Activated CD4-positive, alpha-beta memory T cell treated with anti-CD3 and anti-CD28 coated beads, Interleukin-2, amount 10 ng/mL, durations not matched to agents 7 days and 5 days (primary cell): ENCODE measurements around the gene LENG9. TPM values are rescaled to one million over a fixed set of nuclear protein-coding genes. Genes with fewer than 3 reads are reported as not detected.
"Not testable (repeated sequence)": the region's sequence is repeated elsewhere in the genome, so short reads cannot be mapped to it uniquely, and the experiment has no call there.

Source experiments
- CTCF ChIA-PET: fragments of 350-600 bp; sonication (Branson Sonifier 250); formaldehyde crosslinking; loops from one replicate; lab custom pipeline; 2021; ENCODE audit warnings: antibody characterized with exemption, inconsistent platforms; lab: Charles Lee
- POLR2A ChIA-PET: fragments of 350-600 bp; sonication (Branson Sonifier 250); formaldehyde crosslinking; loops from one replicate; lab custom pipeline; 2021; ENCODE audit warnings: antibody characterized with exemption; lab: Charles Lee
- DNase-seq: peaks from one replicate; pipeline ENCODE4 v3.0.0-alpha.2; 2020
- H3K27ac Mint-ChIP-seq: one replicate; pipeline ENCODE4 v1.8.0; 2021; ENCODE audit warnings: mild to moderate bottlenecking, mixed read lengths
- H3K27me3 Mint-ChIP-seq: one replicate; pipeline ENCODE4 v1.8.0; 2021; ENCODE audit warnings: mixed read lengths
- H3K36me3 Mint-ChIP-seq: one replicate; pipeline ENCODE4 v1.8.0; 2021; ENCODE audit warnings: low read depth, mixed read lengths
- H3K4me1 Mint-ChIP-seq: one replicate; pipeline ENCODE4 v1.8.0; 2021; ENCODE audit warnings: mixed read lengths
- H3K4me3 Mint-ChIP-seq: one replicate; pipeline ENCODE4 v1.8.0; 2021; ENCODE audit warnings: mild to moderate bottlenecking, mixed read lengths
- H3K9me3 Mint-ChIP-seq: one replicate; pipeline ENCODE4 v1.8.0; 2021; ENCODE audit warnings: mixed read lengths
- total RNA-seq, 2 experiments: library from RNA; stranded (reverse); gene quantifications; one replicate each; pipeline ENCODE4 v1.2.3, GENCODE V29; 2021

Gene LENG9
- total RNA-seq, 2 experiments from 2014 or later, result 8.5 to 8.7 TPM

DNA sequence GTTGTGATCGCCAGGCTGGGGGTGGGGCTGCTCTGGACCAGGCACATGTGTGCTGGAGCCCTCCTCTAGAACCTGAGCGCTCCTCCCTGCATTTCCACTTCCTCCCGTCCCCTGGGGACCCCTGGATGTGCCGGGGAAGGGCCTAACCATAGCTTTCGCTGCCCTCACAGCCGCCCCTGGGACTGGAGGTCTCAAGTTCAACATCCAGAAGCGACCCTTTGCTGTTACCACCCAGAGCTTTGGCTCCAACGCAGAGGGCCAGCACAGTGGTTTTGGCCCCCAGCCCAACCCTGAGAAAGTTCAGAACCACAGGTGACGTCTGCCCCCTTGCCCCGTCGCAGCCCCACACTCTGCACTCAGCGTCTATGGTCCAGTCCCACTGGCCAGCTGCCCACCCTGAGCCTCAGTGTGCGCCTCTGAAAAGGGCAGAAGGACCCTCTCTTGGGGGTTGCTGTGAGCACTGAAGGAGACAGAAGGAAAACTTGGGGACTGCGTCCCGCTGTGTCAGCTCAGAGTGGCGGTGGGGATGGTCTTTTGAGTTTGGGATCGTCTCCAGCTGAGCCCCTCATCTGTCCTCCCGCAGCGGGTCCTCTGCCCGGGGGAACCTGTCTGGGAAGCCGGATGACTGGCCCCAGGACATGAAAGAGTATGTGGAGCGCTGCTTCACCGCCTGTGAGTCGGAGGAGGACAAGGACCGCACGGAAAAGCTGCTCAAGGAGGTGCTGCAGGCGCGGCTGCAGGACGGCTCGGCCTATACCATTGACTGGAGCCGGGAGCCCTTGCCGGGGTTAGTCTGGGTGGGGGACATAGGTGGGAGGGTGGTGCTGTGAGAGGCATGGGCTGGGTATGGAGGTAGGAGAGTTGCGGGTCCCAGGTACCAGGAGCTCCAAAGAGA is 8.6 kb downstream of the LENG9 start:
- Mint-ChIP-seq H3K27ac (no peak overlapping the region), H3K4me3 (no peak overlapping the region), H3K36me3 (peaks cover 87% of the 10 kb centered on the region), H3K27me3 (no peaks in the 10 kb centered on the region), H3K9me3 (no peaks in the 10 kb centered on the region), H3K4me1 (peaks cover 42% of the 10 kb centered on the region)
- POLR2A ChIA-PET, result interaction anchor here (3.6 kb wide), 1 partner anchor 8 kb away, joined by 20 read pairs; the partner anchor contains the start of gene LENG9
- CTCF ChIA-PET, result interaction anchor here (0.6 kb wide), 1 partner anchor 1184 kb away, joined by 4 read pairs; no protein-coding TSS in a partner anchor
- no peak for DNase-seq

DNA sequence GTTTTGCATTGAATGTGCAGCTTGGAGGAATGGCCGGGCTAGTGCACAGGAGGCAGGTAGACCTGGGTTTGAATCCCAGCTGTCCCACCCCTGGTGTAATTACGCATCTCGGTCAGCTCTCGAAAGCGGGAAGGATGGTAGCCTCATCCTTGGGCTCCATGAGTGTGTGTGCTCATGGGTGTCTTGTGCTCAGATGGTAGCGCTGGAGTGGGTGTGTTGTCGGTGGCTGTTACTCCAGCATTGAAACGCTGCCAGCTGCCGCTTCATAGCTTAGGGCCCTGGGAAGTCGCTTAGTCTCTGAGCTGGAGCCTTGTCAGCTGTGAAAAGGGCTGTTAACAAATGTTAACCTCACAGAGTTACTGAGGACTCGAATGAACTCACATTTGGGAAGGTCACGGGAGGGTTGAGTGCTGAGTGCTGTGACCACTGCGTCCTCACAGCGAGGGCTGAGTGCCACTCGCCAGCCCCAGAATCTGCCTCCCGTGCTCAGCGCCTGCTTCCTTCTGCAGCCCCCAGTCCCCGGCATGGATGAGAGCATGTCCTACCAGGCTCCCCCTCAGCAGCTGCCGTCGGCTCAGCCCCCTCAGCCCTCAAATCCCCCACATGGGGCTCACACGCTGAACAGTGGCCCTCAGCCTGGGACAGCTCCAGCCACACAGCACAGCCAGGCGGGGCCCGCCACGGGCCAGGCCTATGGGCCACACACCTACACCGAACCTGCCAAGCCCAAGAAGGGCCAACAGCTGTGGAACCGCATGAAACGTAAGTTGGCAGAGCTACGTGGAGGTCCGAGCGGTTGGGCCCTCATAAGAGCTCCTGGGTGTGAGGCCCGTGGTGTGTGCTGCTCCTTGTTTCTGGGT is 9.4 kb downstream of the LENG9 start:
- POLR2A ChIA-PET, result interaction anchor here (1.3 to 3.6 kb wide), 2 partner anchors 8 to 9 kb away, joined by 7 to 20 read pairs; partner anchors contain the start of gene LENG9
- peaks cover 84% of the 10 kb centered on the region for H3K36me3 Mint-ChIP-seq

GRCh38 chr19:54452626-54453025 is 11.0 kb downstream of the LENG9 start:
- POLR2A ChIA-PET, result interaction anchor here (3.6 kb wide), 1 partner anchor 11 kb away, joined by 20 read pairs; the partner anchor contains the start of gene LENG9
- no peak overlapping the region for H3K4me3 Mint-ChIP-seq
- CTCF ChIA-PET, result no interaction called here

More for the DNA sequence above, 9.4 kb downstream of the LENG9 start:
- Mint-ChIP-seq H3K4me1 (peaks cover 40% of the 10 kb centered on the region), H3K9me3 (no peaks in the 10 kb centered on the region), H3K4me3 (no peak overlapping the region), H3K27me3 (no peaks in the 10 kb centered on the region), H3K27ac (no peak overlapping the region)
- DNase-seq, result no peak
- CTCF ChIA-PET, result no interaction called here

GRCh38 chr19:54451997-54452396 is 11.6 kb downstream of the LENG9 start:
- DNase-seq, result no peak
- H3K4me1 Mint-ChIP-seq, result peaks cover 44% of the 10 kb centered on the region
- H3K27me3 Mint-ChIP-seq, result no peaks in the 10 kb centered on the region
- CTCF ChIA-PET, result no interaction called here
- H3K36me3 Mint-ChIP-seq, result peaks cover 82% of the 10 kb centered on the region
- no peaks in the 10 kb centered on the region for H3K9me3 Mint-ChIP-seq
- POLR2A ChIA-PET, result no interaction called here
- H3K4me3 Mint-ChIP-seq, result no peak overlapping the region
- no peak overlapping the region for H3K27ac Mint-ChIP-seq

More at GRCh38 chr19:54452626-54453025, 11.0 kb downstream of the LENG9 start:
- no peaks in the 10 kb centered on the region for H3K27me3 Mint-ChIP-seq
- DNase-seq, result no peak
- H3K27ac Mint-ChIP-seq, result no peak overlapping the region
- H3K9me3 Mint-ChIP-seq, result no peaks in the 10 kb centered on the region
- peaks cover 82% of the 10 kb centered on the region for H3K36me3 Mint-ChIP-seq
- peaks cover 38% of the 10 kb centered on the region for H3K4me1 Mint-ChIP-seq

- H3K9me3 Mint-ChIP-seq, result no peaks in the 10 kb centered on the region
- H3K4me1 Mint-ChIP-seq, result peaks cover 47% of the 10 kb centered on the region
- peak overlapping the region; percentile 99 for H3K4me3 Mint-ChIP-seq
- no peaks in the 10 kb centered on the region for H3K27me3 Mint-ChIP-seq
- H3K27ac Mint-ChIP-seq, result peak overlapping the region; percentile 97
- peaks cover 84% of the 10 kb centered on the region for H3K36me3 Mint-ChIP-seq
- no peak for DNase-seq
- ChIA-PET CTCF (no interaction called here), POLR2A (interaction anchor here (4.6 kb wide), 1 partner anchor 11 kb away, joined by 66 read pairs; the partner anchor contains the start of gene LENG9)
Measured at GRCh38 chr19:54451331-54451871, 12.2 kb downstream of the LENG9 start.

- CTCF ChIA-PET, result interaction anchor here (1.8 kb wide), 1 partner anchor 14 kb away, joined by 11 read pairs; the partner anchor contains the start of gene LENG9
- POLR2A ChIA-PET, result interaction anchor here (1.5 to 4.6 kb wide), 3 partner anchors 13 to 260 kb away, joined by 4 to 66 read pairs (median 21); partner anchors contain the start of genes LENG9 and MBOAT7
- no peak for DNase-seq
- Mint-ChIP-seq H3K36me3 (peaks cover 77% of the 10 kb centered on the region), H3K4me3 (peak overlapping the region; percentile 99), H3K27me3 (no peaks in the 10 kb centered on the region), H3K9me3 (no peaks in the 10 kb centered on the region), H3K4me1 (peaks cover 49% of the 10 kb centered on the region), H3K27ac (peak overlapping the region; percentile 97)
Measured at GRCh38 chr19:54449701-54450069, 13.9 kb downstream of the LENG9 start.

GRCh38 chr19:54448774-54449700 is 14.5 kb downstream of the LENG9 start, which contains the start of gene LENG8:
Gene LENG8 (plus strand): TSS chr19:54449199. CDS start chr19:54451345, 2,146 bp downstream.
- peak; percentile 98 for DNase-seq
- ChIA-PET POLR2A (interaction anchor here (0.6 to 4.6 kb wide), 25 partner anchors 8 to 834 kb away, joined by 3 to 66 read pairs (median 4); partner anchors contain the start of genes CNOT3, LENG9, MBOAT7 and PRPF31), CTCF (interaction anchor here (1.0 to 2.0 kb wide), 6 partner anchors 9 to 61 kb away, joined by 4 to 11 read pairs (median 5); partner anchors contain the start of gene LENG9)
- Mint-ChIP-seq H3K27ac (peak within 1 kb of the TSS; percentile 97), H3K4me3 (peak within 1 kb of the TSS; percentile 99), H3K4me1 (peaks cover 49% of the 10 kb centered on the region), H3K36me3 (peaks cover 75% of the 10 kb centered on the region), H3K9me3 (no peaks in the 10 kb centered on the region), H3K27me3 (no peaks in the 10 kb centered on the region)

- Mint-ChIP-seq H3K4me3 (peak overlapping the region; percentile 99), H3K36me3 (peaks cover 68% of the 10 kb centered on the region), H3K27ac (peak overlapping the region; percentile 97), H3K27me3 (no peaks in the 10 kb centered on the region), H3K4me1 (peaks cover 49% of the 10 kb centered on the region), H3K9me3 (no peaks in the 10 kb centered on the region)
- peak; percentile 45 for DNase-seq
- CTCF ChIA-PET, result interaction anchor here (0.6 to 2.0 kb wide), 8 partner anchors 8 to 598 kb away, joined by 3 to 11 read pairs (median 4); partner anchors contain the start of gene LENG9
- POLR2A ChIA-PET, result interaction anchor here (0.8 to 4.6 kb wide), 22 partner anchors 9 to 332 kb away, joined by 3 to 66 read pairs (median 4); partner anchors contain the start of genes CNOT3, LENG9, MBOAT7 and PRPF31
Measured at GRCh38 chr19:54448040-54448773, 15.4 kb downstream of the LENG9 start.

- Mint-ChIP-seq H3K36me3 (peaks cover 58% of the 10 kb centered on the region), H3K4me1 (peaks cover 39% of the 10 kb centered on the region)
- CTCF ChIA-PET, H3K4me3 Mint-ChIP-seq, H3K27ac Mint-ChIP-seq, POLR2A ChIA-PET, H3K9me3 Mint-ChIP-seq, DNase-seq, H3K27me3 Mint-ChIP-seq: not testable (repeated sequence)
Measured at GRCh38 chr19:54446349-54446748, 17.2 kb downstream of the LENG9 start.

GRCh38 chr19:54444737-54445136 is 18.8 kb downstream of the LENG9 start:
- Mint-ChIP-seq H3K4me1 (peaks cover 23% of the 10 kb centered on the region), H3K27me3 (no peaks in the 10 kb centered on the region), H3K36me3 (peaks cover 52% of the 10 kb centered on the region), H3K4me3 (no peak overlapping the region), H3K9me3 (no peaks in the 10 kb centered on the region), H3K27ac (no peak overlapping the region)
- DNase-seq, result no peak
- CTCF ChIA-PET, result interaction anchor here (0.7 kb wide), 1 partner anchor 682 kb away, joined by 4 read pairs; no protein-coding TSS in a partner anchor
- POLR2A ChIA-PET, result no interaction called here
